ENCODE measurements around the gene MRPL20.
"Not testable (repeated sequence)": the region's sequence is repeated elsewhere in the genome, so short reads cannot be mapped to it uniquely, and the experiment has no call there.

Gene MRPL20

DNA sequence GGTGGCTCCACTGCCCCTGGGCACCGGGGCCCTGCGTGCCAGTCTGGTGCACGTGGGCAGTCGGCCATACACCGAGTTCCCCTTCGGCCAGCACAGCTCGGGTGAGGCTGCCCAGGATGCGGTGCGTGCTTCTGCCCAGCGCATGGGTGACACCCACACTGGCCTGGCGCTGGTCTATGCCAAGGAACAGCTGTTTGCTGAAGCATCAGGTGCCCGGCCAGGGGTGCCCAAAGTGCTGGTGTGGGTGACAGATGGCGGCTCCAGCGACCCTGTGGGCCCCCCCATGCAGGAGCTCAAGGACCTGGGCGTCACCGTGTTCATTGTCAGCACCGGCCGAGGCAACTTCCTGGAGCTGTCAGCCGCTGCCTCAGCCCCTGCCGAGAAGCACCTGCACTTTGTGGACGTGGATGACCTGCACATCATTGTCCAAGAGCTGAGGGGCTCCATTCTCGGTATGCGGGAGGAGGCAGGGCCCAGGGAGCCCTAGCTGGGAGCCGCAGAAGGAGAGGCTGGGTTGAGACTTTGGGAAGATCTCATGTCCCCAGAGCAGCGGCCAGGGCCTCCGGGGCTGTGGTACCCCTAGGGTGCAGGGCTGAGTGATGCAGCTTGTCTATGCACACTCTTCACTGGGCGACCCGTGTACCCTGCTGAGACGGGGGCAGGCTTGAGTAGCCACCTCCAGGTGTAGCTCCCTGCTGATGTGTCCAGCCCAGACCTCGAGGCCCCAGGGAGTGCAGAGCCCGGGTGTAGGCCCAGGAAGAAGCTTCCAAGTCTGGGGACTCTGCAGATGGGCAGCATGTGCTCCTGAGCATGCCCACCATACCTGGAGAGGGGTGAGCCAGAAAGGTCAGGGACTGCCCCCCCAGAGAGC lies 30.2 kb upstream of the MRPL20 start:
- DNase-seq: no peak

DNA sequence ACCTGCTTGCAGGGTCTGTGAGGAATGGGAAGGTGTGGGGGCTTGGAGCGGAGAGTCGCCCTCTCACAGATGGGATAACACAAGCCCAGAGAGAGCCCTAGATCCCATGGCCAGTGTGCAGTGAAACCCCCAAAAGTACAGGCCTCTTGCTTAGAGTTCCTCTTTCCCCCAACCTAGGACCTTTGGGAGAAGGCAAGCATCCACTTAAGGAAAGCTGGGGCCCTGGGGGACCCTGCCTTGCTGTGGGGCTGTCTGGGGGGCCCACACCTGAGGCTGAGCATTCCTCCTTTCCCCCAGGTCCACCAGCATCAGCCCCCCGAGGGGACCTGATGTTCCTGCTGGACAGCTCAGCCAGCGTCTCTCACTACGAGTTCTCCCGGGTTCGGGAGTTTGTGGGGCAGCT lies 29.5 kb upstream of the MRPL20 start:
- DNase-seq: peak; percentile 3

DNA sequence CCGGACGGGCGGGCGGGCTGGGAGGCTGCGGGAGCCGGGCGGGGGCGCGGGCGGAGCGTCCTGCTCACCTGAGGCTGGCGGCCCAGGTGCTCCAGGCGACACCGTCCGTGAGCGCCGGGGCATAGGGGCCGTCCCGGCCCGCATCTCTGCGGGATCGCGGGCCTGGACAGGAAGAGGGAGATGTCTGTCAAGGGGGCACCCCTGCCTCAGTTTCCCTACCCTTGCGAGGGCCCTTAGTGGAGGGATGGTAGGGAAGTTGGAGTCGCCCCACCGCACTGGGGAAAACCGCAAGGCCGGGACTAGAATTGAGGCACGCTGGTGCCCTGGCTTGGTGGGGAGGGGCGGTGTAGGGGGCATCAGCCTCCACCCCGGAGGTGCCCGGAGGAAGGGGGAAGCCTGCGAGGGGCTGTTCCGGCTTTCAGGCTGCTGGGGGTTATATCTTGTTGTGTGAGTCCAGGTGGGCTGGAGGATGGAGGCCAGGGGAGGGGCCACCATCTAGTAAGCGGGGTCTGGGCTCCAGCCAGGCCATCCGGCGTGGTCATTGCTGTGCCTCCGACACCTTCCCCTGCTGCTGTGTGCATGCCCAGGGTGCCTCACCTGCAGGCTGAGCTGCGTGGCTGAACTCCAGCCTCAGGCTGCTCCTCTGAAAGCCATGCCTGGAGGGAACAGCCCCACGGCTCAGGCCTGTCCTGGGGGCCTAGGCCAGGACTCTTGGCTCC lies 29.0 kb upstream of the MRPL20 start:
- no peak for DNase-seq

DNA sequence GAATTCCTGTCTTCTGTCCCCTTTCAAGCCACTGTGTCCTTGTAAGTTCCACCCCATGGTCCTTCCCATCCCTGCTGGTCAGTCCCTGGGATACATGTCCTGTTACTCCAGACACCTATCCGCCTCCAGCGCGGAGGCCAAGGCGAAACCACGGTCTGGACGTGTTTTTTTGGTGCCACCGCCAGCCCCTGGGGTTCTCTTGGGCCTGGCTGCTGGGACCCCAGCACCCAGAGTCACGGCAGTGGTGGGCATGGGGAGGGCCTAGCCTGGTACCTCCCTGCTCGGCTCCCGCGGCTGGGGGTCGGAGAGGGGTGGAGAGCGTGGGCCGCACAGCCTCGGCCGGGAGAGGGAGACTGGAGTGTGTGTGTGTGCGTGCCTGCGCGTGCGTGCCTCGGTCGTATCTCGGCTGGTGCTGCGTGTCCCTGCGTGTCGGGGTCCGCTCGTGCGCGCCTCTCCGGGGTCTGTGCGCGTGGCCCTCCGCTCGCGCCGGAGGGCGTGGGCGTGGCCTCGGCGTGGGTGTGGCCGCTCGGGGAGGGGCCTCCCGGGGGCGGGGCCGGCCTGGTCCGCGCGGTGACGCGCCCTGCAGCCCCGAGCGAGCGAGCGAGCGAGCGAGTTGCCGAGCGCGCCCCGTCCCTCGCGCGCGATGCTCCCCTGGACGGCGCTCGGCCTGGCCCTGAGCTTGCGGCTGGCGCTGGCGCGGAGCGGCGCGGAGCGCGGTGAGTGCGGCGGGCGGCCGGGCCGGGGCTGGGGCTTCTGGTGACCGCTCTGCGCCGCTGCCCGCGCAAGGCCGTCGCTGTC lies 28.2 kb upstream of the MRPL20 start, which contains the start of gene VWA1:
Gene VWA1 (plus strand): TSS at position 585 of the 798 bp plus-strand sequence. CDS start 59 bp downstream, at position 644.
- no peak for DNase-seq

DNA sequence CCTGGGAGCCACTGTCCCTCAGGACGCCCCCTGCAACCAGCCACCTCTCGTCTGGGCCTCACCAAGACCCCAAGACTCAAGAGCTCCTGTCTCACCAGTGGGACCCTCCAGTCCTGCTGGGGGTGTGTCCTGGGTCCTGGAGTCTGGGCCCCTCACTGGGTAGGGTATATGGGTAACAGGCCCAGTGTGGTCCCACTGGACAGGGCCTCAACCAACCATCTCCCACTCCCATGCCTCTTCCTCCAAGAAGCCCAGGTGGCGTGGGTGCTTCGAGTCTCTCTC lies 27.7 kb upstream of the MRPL20 start:
- no peak for DNase-seq

DNA sequence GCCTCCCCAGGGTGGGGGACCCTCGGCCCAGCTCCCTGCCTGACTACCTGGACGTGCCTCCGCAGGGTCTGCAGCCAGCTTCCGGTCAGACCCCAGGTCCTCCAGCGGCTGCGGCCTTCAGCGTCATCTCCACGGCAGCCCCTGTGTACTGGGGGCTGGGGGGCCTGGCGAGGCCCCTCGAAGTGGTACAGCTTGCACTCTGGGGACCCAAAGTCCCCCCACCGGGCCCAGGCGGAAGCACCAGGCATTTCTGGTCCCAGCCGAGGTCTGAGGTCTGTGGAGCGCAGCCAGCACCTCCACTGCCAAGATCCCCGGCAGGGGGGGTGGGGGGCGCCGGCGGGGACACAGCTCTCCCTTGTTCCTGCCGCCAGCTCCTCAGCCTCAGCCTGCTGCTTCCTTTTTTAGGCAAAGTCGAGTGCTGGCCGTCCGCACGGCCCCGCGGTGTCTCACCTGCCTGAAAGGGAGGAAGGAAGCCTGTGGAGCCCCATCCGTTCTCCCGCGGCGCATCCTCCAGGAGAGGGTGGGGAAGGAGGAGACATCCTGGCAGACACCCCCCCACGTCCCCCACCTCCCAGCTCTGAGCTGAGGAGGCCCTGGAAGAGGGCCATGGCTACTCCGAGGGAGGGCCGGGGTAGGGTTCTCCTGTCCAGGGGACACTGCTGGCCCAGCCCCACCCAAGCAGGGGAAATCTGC lies 27.2 kb upstream of the MRPL20 start:
- DNase-seq: peak; percentile 59

DNA sequence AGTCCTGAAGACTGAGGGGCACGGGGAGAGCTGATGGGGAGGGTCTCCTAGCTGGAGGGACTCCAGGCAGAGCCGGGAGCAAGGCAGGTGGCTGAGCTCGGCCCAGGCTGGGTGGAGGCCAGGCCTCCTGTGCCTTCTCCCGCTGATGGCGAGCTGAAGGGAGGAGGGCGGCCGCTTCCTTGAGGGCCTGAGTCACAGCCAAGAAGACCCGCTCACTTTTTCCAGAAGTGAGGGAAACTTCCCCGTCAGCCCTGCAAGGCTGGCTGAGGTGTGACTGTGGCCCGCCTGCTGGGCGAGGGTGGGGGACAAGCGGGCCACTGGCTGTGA lies 26.7 kb upstream of the MRPL20 start:
- DNase-seq: peak; percentile 13

DNA sequence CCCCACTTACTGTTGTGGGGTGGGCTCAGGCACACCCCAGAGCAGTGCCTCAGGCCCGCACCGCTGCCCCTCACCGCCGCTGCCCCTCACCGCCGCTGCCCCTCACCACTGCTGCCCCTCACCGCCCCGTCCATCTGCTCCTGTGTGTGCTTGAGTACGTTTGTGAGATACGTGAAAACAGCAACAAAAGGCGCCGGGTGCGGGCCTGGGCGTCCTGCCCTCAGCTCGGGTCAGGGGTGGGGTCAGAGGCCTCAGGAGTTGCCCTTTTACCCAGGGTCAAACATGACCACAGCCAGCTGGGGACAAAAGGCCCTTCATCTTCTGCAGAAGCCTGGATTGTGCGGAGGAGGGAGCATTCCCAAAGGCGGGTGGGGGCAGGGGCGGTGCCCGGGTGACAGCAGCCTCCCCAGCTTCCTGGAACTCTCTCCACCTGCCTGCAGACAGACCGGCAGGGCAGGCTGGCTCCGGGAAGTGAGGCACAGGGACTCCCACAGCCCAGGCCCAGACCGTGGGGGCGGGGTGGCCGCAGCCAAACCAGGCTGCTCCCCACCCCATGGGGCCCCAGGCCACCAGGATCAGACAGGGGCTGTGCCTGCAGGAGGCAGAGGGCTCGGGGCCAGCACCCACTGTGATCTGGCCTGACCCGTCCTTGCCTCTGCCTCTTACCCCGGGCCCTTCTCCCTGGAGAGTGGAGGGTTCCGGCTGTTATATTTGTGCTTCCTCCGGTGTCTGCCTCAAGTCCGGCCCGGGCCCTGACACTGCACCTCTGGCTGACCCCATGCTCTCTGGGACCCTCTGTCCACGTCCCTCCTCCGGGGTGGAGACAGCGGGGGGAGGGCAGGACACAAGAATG lies 26.1 kb upstream of the MRPL20 start:
- peak; percentile 66 for DNase-seq

DNA sequence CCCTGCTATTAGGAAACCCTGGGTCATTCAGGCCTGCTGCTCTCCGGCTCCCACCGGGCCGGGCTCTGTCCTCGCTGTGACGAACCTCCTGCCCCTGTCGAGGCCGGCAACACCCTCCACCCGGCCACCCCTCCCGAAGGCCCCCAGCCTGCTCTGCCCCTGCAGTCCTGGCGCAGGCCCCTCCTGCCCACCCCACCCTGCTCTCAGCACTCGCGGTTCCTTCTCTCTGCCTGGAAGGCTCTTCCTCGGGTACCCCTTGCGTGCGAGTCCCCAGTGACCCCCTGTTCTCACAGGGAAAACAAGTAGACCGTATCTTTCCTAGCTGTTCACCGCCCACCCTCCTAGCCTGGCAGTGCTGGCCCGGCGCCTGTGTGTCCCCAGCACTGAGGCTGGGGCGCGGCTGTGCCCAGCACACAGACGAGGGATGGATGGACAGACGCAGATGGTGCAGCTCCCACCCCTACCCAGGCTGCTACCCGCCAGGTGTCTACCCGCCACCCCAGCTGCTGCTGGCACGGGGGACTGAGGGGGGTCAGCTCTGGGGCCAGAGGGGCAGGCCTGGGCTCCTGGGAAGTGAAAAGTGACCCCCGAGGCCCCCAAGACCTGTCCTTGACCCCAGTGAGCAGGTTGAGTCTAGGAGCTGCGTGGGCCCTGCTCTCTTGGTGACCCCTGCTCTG lies 25.3 kb upstream of the MRPL20 start:
- DNase-seq: no peak

DNA sequence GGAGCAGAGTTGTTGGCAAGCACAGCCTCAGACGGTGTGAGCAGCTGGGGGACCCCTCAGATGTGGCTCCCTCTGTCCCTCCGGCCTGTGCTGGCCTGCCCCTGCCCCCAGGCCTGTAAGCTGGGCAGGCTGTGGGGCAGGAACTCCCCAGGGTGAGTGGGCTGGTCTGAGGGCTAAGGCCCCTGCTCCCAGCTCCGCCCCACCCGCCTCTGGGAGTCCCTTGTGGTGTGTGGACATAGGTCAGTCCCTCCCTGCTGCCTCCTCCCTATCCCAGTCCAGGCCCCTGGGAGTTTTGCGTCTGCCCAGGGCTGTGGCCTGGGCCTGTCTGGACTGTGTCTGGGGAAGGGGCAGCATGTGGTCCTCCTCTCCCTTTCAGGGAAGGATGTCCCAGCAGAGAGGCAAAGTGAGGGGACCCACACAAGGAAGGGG lies 24.8 kb upstream of the MRPL20 start:
- DNase-seq: peak; percentile 16

DNA sequence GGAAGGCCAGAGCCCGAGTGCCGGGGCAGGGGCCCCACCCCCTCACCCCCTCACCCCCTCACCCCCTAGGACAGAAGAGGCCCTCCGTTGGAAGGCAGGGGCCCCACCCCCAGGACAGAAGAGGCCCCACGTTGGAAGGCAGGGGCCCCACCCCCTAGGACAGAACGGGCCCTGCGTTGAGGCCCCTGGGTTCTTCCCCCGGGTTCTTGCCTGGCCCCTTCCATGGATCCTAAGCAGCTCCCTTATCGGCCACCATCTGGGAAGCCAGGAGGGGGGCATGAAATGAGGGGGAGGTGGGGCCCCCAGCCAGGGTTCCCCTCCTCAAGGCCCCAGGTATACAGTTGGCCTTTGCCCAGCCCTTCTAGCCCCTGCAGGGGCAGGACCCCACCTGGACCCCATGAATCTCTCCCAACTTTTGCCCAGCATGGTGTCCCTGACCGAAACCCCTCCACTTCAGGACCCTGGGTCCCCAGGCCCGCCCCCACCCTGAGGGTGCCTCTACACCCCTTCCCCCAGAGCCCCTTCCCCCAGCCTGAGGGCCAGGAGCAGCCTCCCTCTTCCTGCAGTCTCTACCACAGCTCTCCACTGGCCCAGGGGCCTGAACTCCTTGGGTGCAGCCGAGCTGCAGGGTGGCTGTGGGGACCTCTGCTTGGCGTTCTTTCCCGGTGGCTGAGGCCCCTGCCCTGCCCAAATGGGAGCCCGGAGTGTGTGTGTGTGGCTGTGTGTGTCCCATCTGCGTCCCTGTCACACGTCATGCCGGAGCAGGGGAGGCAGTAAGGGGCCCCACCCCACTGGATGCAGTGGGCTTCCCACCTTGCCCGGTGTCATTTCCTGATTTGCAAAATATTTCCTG lies 24.1 kb upstream of the MRPL20 start:
- DNase-seq: peak; percentile 16

DNA sequence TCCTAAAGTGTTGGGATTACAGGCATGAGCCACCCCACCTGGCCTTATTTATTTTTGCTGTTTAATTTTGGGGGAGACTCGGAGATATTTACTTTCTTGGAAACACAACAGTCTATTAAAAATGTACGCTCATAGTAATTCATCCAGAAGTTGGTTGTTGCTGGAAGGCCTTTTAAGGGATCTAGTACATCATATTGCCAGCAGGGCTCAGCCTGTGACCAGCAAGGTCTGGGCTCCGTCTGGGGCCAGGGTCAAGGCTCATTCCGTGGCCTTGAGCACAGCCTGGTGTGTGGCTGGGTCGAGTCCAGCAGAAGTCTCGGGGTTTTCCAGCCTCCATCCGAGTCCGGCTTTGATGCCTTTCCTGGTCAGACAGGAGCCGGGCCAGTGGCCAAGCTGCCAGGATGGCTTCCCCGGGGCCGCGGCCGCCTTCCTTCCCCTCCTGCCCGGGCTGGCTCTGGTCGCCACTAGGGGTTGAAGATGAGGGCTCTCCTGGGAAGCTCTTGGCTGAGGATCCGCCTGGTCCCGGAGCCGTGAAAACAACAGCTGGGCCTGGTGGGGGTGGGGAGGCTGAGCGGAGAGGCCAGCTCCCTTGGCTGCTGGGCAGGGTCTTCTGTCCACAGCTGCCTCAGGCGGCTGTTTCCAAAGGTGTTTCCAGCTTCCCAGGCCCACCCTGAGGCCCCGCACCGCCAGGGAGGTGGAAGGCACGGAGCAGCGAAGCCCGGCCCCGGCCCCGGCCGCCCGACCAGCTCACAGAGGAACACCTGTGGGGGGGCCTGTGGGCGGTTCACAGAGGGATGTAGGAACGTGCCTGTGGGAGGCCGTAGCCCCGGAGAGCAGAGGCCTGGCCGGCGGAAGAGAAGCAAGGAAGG lies 23.3 kb upstream of the MRPL20 start:
- DNase-seq: no peak

DNA sequence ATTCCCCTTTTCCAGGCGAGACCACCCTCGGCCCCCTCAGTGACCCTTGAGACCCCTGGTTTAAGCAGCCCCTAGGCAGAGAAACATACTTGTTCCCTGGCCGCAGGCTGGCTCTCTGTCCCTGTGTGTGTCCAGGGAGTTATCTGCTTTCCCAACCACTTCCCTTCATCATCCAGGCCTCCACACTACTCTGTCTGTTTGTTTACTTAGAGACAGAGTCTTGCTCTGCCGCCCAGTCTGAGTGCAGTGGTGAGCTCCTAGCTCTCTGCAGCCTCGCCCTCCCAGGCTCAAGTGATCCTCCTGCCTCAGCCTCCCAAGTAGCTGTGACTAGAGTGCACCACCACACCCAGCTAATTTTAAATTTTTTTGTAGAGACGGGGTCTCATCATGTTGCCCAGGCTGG lies 22.6 kb upstream of the MRPL20 start:
- no peak for DNase-seq

DNA sequence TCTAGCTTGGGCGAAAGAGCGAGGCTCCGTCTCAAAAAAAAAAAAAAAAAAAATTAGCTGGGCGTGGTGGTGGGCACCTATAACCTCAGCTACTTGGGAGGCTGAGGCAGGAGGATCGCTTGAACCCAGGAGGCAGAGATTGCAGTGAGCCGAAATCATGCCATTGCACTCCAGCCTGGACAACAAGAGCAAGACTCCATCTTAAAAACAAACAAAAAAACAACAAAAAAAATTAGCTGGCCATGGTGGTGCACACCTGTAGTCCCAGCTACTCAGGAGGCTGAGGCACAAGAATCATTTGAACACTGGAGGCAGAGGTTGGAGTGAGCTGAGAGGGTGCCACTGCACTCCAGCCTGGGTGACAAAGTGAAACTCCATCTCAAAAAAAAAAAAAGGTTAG lies 21.9 kb upstream of the MRPL20 start:
- DNase-seq: not testable (repeated sequence)

DNA sequence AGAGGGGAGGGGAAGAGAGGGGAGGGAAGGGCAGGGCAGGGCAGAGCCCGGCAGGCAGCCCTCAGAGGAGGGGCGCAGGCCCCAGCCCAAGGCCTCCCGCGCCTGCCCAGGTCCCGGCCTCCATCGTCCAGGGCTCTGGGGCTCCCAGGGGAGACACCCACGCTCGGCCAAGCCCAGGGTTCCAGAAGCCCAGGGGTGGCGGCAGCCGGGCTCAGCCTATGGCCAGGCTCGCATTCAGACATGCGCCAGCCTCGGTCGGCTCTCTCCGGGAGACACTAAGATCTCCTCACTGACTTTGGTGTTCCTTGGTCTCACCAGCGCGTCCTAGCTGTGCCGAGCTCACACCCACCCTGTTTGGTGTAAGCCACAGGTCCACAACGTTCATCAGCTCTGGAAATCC lies 21.1 kb upstream of the MRPL20 start:
- no peak for DNase-seq

DNA sequence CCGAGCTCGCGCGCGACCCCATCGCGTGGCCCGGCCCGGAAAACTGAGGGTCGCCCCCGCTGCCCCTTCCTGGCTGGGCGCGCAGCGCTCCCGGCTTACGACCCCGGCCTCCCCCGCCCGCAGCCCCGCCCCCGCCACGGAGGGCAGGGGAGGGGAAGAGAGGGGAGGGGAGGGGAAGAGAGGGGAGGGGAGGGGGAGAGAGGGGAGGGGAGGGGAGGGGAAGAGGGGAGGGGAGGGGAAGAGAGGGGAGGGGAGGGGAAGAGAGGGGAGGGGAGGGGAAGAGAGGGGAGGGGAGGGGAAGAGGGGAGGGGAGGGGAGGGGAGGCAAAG lies 20.7 kb upstream of the MRPL20 start:
- no peak for DNase-seq

DNA sequence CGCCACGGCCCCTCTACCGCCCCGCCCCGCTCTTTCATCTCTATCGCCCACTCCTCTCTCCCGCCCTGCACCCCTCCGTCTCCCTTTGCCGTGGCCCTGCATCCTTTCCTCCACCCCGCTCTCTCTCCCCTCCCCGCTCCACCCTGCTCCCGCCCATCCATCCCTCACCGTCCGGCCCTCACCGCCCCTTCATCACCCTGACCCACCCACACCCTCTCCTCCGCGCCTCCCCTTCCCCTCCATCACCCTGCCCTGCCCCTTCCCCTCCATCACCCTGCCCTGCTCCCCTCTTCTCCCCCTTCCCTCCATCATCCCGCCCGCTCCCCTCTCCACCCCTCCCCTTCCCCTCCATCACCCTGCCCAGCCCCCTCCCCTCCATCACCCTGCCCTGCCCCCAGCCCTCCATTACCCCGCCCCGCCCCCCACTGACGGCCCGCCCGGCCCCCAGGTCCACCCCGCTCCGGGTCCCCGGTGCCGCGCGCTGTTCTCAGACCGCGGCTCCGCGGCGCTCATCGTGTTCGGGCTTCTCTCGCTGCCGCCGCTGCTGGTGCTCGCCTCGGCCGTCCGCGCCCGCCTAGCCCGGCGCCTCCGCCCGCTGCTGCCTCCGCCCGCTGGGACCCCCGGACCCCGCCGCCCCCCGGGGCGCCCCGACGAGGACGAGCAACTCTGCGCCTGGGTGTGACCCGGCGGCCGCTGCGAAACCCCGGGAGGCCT lies 20.2 kb upstream of the MRPL20 start:
- DNase-seq: no peak

DNA sequence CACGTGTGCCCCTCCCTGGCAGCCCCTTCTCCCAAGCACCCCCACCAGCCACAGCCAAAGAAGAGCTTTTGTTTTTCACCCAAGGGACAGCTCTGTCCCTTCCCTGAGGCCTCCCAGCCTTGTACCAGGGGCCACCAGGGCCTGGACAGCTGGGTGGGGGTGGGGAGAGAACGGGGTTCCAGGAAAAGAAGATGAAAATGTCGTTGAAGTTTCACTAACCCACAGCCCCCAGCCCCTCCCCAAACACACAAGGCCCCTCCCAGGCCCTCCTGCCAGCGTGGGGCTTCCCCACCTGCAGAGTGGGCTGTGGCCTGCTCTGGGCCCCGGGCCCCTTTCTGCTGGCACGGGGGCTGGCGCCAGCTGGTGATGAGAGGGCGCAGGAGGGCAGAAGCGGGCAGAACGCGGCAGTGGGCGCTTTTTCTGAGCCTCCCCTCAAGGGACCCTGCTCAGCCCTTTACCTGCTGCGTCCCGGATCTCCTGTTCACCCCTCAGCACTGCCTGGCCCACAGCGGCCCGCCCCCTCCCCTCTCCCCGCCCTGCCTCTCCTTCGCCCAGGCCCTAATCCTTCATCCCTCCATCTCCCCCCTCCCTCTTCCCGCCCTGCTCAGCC lies 19.5 kb upstream of the MRPL20 start:
- DNase-seq: no peak
